Suprapubic skin (tissue), 4 donors: ENCODE measurements around the gene TBC1D22A. TPM values are rescaled to one million over a fixed set of nuclear protein-coding genes. Genes with fewer than 3 reads are reported as not detected.
A peak's percentile ranks its signal among the peaks of the same experiment; 100 is the strongest.

ENCODE experiments used
- DNase-seq, 2 donors: peaks; one replicate each; pipeline ENCODE4 v3.0.0-alpha.2; 2019; ENCODE audit warnings: low spot score in 2 of 2
- H3K27ac ChIP-seq: fragments of 200-600 bp; sonication (generic); one replicate; pipeline ENCODE4 v1.5.1; 2019
- H3K27me3 ChIP-seq: fragments of 200-600 bp; sonication (generic); one replicate; pipeline ENCODE4 v1.5.1; 2019
- H3K36me3 ChIP-seq: fragments of 200-600 bp; sonication (generic); one replicate; pipeline ENCODE4 v1.5.1; 2019
- H3K4me1 ChIP-seq: fragments of 200-600 bp; sonication (generic); one replicate; pipeline ENCODE4 v1.5.1; 2019
- H3K4me3 ChIP-seq: fragments of 200-600 bp; sonication (generic); one replicate; pipeline ENCODE4 v1.5.1; 2019; ENCODE audit warnings: mild to moderate bottlenecking
- H3K9me3 ChIP-seq: fragments of 200-600 bp; sonication (generic); one replicate; pipeline ENCODE4 v1.5.1; 2019
- CTCF ChIP-seq, 2 donors: fragments of 200-600 bp in 1 of 2; fragments of 450-650 bp in 1 of 2; sonication (generic) in 1 of 2; IDR thresholded peaks; one replicate each; pipeline ENCODE4 v1.5.1; 2016 to 2019; ENCODE audit warnings: antibody characterized with exemption in 2 of 2, mild to moderate bottlenecking in 1 of 2, moderate library complexity in 1 of 2
- EP300 ChIP-seq: sonication (generic); formaldehyde crosslinking; IDR thresholded peaks from one replicate; pipeline ENCODE4 v1.6.1; 2017; ENCODE audit warnings: antibody characterized with exemption
- POLR2A ChIP-seq, 2 donors: fragments of 450-650 bp; IDR thresholded peaks; one replicate each; pipeline ENCODE4 v1.6.1; 2017; ENCODE audit warnings: antibody characterized with exemption in 2 of 2, mild to moderate bottlenecking in 2 of 2, moderate library complexity in 2 of 2
- POLR2AphosphoS5 ChIP-seq, 3 donors: sonication (generic); formaldehyde crosslinking; IDR thresholded peaks; one replicate each; pipeline ENCODE4 v1.6.1; 2017; ENCODE audit warnings: antibody characterized with exemption in 3 of 3
- WGBS: methylation state at CpG from one replicate; pipeline ENCODE4 v1.1.5; 2018; 5-methylcytosine and 5-hydroxymethylcytosine counted together
- total RNA-seq, 4 donors: library from RNA; depleted of rRNA; stranded (reverse); fragments of >200 nt; gene quantifications; one replicate each; pipeline ENCODE4 v1.1.0, GENCODE V29; 2016

The TBC1D22A gene
- total RNA-seq, 4 donors from 2014 or later, result 24.8 to 43.2 (median 35.4) TPM

- H3K9me3 ChIP-seq, result no peaks in the 10 kb centered on the region
- 94% methylated on average over 8 of the region's 8 CpGs for WGBS
Measured at GRCh38 chr22:47005506-47006408, 243.3 kb downstream of the TBC1D22A start.

GRCh38 chr22:47006433-47006832 is 244.0 kb downstream of the TBC1D22A start:
- WGBS, result 96% methylated on average over 14 of the region's 15 CpGs
- no peak for TF ChIP-seq EP300
- TF ChIP-seq CTCF (IDR thresholded peaks at IDR 0.05), result no peak
- TF ChIP-seq POLR2A (IDR thresholded peaks at IDR 0.05), result no peak
- no peak for TF ChIP-seq POLR2AphosphoS5 (IDR thresholded peaks at IDR 0.05)
- DNase-seq, result peak in 1 of 2 donors; percentile 31
- no peaks in the 10 kb centered on the region for H3K4me1 ChIP-seq
- H3K36me3 ChIP-seq, result peaks cover 25% of the 10 kb centered on the region
- H3K27me3 ChIP-seq, result no peaks in the 10 kb centered on the region
- no peak overlapping the region for H3K4me3 ChIP-seq
- H3K9me3 ChIP-seq, result no peaks in the 10 kb centered on the region
- no peak overlapping the region for H3K27ac ChIP-seq

More at GRCh38 chr22:47005506-47006408, 243.3 kb downstream of the TBC1D22A start:
- Histone ChIP-seq H3K4me1 (no peaks in the 10 kb centered on the region), H3K36me3 (peaks cover 25% of the 10 kb centered on the region), H3K27me3 (no peaks in the 10 kb centered on the region), H3K4me3 (no peak overlapping the region), H3K27ac (no peak overlapping the region)
- DNase-seq, result no peak
- TF ChIP-seq POLR2AphosphoS5 (IDR thresholded peaks at IDR 0.05), result no peak
- TF ChIP-seq POLR2A (IDR thresholded peaks at IDR 0.05), result no peak
- no peak for TF ChIP-seq EP300
- no peak for TF ChIP-seq CTCF (IDR thresholded peaks at IDR 0.05)

- Histone ChIP-seq H3K9me3 (no peaks in the 10 kb centered on the region), H3K27me3 (no peaks in the 10 kb centered on the region), H3K4me3 (no peak overlapping the region), H3K36me3 (peaks cover 25% of the 10 kb centered on the region), H3K4me1 (no peaks in the 10 kb centered on the region), H3K27ac (no peak overlapping the region)
- no peak for TF ChIP-seq POLR2AphosphoS5 (IDR thresholded peaks at IDR 0.05)
- no peak for TF ChIP-seq POLR2A (IDR thresholded peaks at IDR 0.05)
- TF ChIP-seq CTCF (IDR thresholded peaks at IDR 0.05), result no peak
- TF ChIP-seq EP300, result no peak
- WGBS, result 100% methylated on average over 5 of the region's 5 CpGs
- DNase-seq, result peak in 1 of 2 donors; percentile 24
Measured at GRCh38 chr22:47006869-47007268, 244.4 kb downstream of the TBC1D22A start.

- DNase-seq, result peak in 1 of 2 donors; percentile 53
- no peak for TF ChIP-seq POLR2AphosphoS5 (IDR thresholded peaks at IDR 0.05)
- no peak for TF ChIP-seq POLR2A (IDR thresholded peaks at IDR 0.05)
- no peak for TF ChIP-seq EP300
- no peak for TF ChIP-seq CTCF (IDR thresholded peaks at IDR 0.05)
Measured at GRCh38 chr22:47007496-47007895, 245.0 kb downstream of the TBC1D22A start.

GRCh38 chr22:47008208-47008885 is 245.9 kb downstream of the TBC1D22A start:
- WGBS, result 94% methylated on average over 5 of the region's 5 CpGs
- Histone ChIP-seq H3K36me3 (peaks cover 25% of the 10 kb centered on the region), H3K4me1 (no peaks in the 10 kb centered on the region), H3K9me3 (no peaks in the 10 kb centered on the region), H3K27me3 (no peaks in the 10 kb centered on the region), H3K27ac (no peak overlapping the region), H3K4me3 (no peak overlapping the region)
- peak in 1 of 2 donors; percentile 54 for DNase-seq
- TF ChIP-seq POLR2A (IDR thresholded peaks at IDR 0.05) (no peak), POLR2AphosphoS5 (IDR thresholded peaks at IDR 0.05) (no peak), EP300 (no peak), CTCF (IDR thresholded peaks at IDR 0.05) (no peak)

More at GRCh38 chr22:47007496-47007895, 245.0 kb downstream of the TBC1D22A start:
- peaks cover 25% of the 10 kb centered on the region for H3K36me3 ChIP-seq
- H3K4me1 ChIP-seq, result no peaks in the 10 kb centered on the region
- 100% methylated on average over 2 of the region's 2 CpGs for WGBS
- H3K27me3 ChIP-seq, result no peaks in the 10 kb centered on the region
- H3K9me3 ChIP-seq, result no peaks in the 10 kb centered on the region
- H3K4me3 ChIP-seq, result no peak overlapping the region
- H3K27ac ChIP-seq, result no peak overlapping the region
